Stimulated activated CD4-positive, alpha-beta T cell treated with anti-CD3 and anti-CD28 coated beads, Interleukin-4, amount 100 ng/mL, for 48 hours (primary cell): ENCODE results near the gene SPACA5.
A peak's percentile ranks its signal among the peaks of the same experiment; 100 is the strongest.
"Not testable (repeated sequence)": the region's sequence is repeated elsewhere in the genome, so short reads cannot be mapped to it uniquely, and the experiment has no call there.

Experiments used
- DNase-seq, 2 donors: peaks; one replicate each; pipeline ENCODE4 v3.0.0-alpha.2; 2020; ENCODE audit warnings: low read depth in 2 of 2

Gene SPACA5

DNA sequence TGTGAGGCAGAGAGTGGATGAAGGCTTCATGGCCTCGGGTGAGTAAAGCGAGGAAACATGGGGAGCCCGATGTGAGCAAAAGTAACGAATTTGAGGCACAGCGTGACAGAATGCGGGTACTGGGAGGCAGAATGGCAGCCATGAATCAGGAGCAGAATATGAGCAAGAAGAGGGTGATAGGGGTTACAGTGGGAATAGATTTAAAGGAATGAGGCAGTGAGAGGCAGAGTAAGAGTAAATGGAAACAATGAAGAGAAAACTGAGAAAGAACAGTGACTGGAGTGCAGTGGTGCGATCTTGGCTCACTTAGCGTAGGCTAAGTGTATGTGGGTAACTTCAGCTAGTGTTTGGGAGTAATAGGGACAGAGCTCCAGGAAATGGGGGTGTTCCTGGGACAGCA is at the start of gene SPACA5:
Gene SPACA5 (plus strand): TSS at position 301 of the 400 bp plus-strand sequence. CDS start 815 bp downstream, outside the sequence.
- DNase-seq = not testable (repeated sequence)

- not testable (repeated sequence) for DNase-seq
Measured at GRCh38 chrX:47958206-47958605, 48.6 kb upstream of the SPACA5 start.

DNA sequence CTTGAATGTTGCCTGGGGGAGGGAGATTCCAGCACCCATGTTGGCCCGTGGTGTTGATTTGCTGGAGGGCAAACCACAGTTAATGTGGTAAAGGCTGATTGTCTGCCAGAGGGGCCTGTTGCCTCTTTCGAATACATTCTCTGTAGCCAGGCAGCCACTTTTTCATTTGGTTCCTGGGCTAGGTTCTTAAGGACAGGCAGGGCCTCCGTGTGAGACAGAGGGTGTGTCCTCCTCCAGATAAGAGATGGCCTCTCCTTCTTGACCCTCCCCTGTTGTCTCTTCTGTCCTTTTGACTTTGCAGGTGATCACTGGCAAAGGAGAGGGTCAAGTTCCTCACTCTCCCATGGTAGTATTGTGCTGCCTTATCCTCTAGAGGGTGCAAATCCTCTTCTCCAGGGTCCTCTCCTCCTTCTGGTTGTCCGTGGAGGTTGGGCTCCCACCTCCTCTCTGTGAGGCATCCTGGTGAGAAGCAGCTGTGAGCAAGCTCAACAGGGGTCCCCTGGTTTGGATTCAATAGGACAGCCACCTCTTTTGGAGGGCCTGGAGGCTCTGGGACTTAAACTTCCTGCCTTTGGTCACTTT is 47.9 kb upstream of the SPACA5 start:
- no peak for DNase-seq

- DNase-seq = no peak
Measured at GRCh38 chrX:47960406-47960805, 46.4 kb upstream of the SPACA5 start.

DNA sequence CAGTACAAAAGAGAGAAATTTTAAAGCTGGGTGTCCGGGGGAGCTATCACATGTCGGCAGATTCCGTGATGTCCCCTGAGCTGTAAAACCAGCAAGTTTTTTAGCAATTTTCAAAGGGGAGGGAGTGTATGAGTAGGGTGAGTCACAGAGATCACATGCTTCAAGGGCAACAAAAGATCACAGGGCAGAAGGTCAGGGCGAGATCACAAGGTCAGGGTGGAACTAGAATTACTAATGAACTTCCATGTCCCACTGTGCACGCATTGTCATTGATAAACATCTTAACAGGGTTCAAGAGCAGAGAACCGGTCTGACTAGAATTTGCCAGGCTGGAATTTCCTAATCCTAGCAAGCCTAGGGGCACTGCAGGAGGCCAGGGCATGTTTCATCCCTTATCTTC is 45.0 kb upstream of the SPACA5 start:
- not testable (repeated sequence) for DNase-seq

- DNase-seq = not testable (repeated sequence)
Measured at GRCh38 chrX:47965526-47965925, 41.3 kb upstream of the SPACA5 start.

- DNase-seq = no peak
Measured at GRCh38 chrX:47973235-47973634, 33.6 kb upstream of the SPACA5 start.

- no peak for DNase-seq
Measured at GRCh38 chrX:47976254-47977151, 30.3 kb upstream of the SPACA5 start.

DNA sequence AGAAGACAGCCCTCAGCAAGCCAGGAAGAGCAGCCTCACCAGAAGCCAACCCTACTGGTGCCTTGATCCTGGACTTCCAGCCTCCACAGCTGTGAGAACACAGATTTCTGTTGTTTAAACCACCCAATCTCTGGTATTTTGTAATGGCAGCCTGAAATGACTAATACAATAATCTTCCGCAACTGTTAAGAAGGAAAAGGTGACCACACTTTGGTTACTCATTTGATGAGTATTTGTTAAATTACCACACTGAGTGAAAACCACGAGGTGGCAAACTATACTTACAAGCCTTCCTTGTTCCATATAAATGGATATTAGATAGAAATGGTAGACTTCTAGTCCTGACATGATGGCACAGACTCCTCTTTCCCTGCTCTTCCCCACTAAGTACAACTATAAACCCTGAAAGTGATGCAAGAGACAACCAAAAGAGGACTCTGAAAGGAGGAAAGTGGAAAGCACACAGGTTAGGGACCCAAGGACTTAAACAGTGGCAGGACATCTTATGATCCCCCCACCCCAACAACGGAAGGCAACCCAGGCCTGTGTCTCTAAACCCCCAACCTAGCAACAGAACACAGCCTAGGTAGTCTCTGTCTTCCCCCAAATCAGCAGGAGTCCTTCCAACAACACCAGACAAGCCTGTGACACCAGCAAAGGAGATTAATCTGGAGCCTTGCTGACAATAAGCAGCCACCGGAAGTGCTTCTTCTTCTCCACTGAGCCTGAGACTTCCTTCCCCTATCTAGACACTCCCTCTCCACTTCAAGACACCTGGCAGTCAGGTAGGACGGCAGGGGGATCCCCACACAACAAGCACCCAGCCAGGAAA is 15.3 kb upstream of the SPACA5 start:
- DNase-seq = no peak

GRCh38 chrX:47992095-47992380 is 14.8 kb upstream of the SPACA5 start:
- DNase-seq = no peak

GRCh38 chrX:47992669-47993068 is 14.1 kb upstream of the SPACA5 start:
- DNase-seq = no peak

- no peak for DNase-seq
Measured at GRCh38 chrX:48001260-48001659, 5.5 kb upstream of the SPACA5 start.

DNA sequence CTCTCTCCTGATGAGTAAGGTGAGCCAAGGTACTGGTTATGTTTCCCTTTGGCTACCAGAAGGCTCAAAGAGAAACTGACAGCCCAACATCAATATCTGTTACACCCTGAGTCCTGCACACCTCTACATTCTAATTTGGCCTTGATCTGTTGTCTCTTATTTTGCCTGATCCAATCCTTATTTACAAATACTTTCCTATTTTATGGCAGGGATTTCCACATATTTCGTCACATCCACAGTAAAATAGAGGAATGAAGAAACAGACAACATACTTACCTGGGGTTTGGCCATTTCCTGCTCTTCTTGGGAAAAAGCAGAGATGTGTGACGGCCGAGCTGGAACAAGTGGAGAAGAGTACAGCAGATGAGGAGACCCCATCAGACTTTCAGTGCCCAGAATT is 4.5 kb upstream of the SPACA5 start:
- DNase-seq = no peak

DNA sequence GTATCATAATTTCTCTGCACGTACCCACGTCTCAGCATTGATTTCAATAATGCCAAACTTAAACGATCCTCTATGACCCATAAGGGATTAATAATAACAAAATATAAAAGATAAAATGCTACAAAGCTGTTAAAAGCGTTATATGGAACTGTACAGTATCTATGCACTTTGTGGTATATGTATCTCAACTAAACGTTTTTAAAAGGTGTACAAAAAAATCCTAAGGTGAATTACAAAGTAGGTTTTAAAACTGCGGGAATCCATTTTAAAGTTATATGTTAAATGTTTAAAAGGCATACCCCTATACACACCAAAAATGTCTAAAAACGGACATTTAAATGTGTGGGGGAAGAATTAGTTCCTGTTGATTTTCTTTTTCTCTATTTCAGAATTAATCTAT is 3.9 kb upstream of the SPACA5 start:
- no peak for DNase-seq

DNA sequence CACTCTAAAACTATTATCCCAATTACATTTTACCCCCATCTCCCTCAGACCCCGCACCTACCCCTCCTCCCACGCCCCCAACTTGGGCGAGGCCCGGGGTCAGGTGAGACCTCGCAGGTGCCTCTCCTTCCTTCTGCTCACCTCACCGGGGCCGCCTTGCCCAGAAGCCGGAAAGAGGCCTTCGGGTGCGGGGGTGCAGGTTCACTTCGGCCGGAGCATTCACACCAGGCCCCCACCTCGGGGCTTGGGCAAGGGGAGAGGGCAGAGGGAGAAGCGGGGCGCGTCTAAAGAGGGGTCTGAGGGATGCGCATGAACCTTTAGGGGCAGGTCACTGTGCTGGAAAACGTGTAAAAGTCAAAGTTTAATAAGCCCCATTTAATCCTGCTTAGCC is 3.4 kb upstream of the SPACA5 start:
- no peak for DNase-seq

GRCh38 chrX:48003758-48004457 is 2.9 kb upstream of the SPACA5 start, which contains the start of gene ZNF182:
Gene ZNF182, minus strand, starts transcription at chrX:48003989. Its CDS starts 1,380 bp downstream, at chrX:48002609.
- peak; percentile 81 to 85 for DNase-seq

- not testable (repeated sequence) for DNase-seq
Measured at GRCh38 chrX:48009445-48009960, 2.7 kb downstream of the SPACA5 start.

DNA sequence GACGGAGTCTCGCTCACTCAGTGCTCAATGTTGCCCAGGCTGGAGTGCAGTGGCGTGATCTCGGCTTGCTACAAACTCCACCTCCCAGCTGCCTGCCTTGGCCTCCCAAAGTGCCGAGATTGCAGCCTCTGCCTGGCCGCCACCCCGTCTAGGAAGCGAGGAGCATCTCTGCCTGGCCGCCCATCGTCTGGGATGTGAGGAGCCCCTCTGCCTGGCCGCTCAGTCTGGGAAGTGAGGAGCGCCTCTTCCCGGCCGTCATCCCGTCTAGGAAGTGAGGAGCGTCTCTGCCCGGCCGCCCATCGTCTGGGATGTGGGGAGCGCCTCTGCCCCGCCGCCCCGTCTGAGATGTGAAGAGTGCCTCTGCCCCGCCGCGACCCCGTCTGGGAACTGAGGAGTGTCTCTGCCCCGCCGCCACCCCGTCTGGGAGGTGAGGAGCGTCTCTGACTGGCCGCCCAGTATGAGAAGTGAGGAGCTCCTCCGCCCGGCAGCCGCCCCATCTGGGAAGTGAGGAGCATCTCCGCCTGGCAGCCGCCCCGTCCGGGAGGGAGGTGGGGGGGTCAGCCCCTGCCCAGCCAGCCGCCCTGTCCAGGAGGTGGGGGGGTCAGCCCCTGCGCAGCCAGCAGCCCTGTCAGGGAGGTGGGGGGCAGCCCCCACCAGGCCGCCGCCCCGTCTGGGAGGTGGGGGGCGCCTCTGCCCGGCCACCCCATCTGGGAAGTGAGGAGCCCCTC is 10.0 kb downstream of the SPACA5 start:
- DNase-seq = not testable (repeated sequence)

GRCh38 chrX:48019892-48020291 is 13.1 kb downstream of the SPACA5 start:
- not testable (repeated sequence) for DNase-seq

DNA sequence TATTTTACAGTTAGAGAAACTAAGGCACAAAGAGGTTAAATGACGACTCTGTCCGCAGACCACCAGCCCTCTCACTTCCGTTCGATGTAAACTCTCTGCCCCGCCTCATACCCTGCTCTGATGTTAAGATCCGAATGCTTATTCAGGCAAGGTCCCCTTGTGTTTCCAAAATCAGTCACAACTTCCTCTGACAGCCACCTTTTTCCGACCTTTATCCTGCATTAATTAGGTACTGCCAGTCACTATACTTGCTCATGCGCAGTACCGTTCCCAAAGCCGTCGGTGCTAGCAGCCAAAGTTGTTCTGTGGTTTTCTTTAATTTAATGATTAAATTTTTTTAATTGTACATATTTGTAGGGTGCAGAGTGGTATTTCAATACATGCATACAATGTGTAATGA is 13.7 kb downstream of the SPACA5 start:
- DNase-seq = not testable (repeated sequence)
